HG03575 (cell line): ENCODE results near the gene CEACAM1.
"Not testable (repeated sequence)": the region's sequence is repeated elsewhere in the genome, so short reads cannot be mapped to it uniquely, and the experiment has no call there.

Experiments used
- ATAC-seq: cut with Tn5 transposase; IDR thresholded peaks from one replicate; pipeline ENCODE4 v1.9.1; 2021; ENCODE audit not compliant: unreplicated experiment, insufficient number of reproducible peaks, low FRiP score; ENCODE audit errors: extremely low read depth

CEACAM1 gene

GRCh38 chr19:42465827-42466280 lies 62.4 kb downstream of the CEACAM1 start:
- ATAC-seq, result no peak

DNA sequence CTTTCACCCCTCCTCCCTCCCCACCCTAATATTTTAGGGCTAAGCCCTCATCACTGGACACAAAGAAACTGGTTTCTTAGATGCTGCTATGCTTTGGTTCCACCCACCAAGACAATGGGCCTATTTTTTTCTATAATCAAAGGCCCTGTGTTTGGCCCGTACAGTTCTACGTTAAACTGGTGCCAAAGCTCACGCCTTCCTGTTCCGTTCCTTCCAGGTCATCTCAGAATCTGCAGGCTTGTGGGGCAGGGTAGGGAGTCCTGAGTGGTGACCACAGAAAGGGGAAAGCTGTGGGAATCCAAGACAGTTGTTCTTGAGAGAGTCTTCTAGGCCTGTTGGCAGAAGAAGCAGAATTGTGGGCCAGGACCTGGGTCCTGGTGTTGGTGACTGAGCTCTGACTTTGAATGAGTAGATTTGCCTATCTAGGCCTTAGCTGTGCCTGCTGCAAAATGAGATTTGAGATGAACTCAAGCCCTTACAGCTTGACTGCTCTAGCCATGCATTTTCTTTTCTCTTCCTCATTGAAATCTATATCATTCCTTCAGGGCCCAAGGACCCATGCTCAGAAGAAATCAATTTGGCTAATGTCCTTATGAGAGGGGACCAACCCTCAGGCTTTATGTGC lies 66.5 kb downstream of the CEACAM1 start:
- no peak for ATAC-seq

DNA sequence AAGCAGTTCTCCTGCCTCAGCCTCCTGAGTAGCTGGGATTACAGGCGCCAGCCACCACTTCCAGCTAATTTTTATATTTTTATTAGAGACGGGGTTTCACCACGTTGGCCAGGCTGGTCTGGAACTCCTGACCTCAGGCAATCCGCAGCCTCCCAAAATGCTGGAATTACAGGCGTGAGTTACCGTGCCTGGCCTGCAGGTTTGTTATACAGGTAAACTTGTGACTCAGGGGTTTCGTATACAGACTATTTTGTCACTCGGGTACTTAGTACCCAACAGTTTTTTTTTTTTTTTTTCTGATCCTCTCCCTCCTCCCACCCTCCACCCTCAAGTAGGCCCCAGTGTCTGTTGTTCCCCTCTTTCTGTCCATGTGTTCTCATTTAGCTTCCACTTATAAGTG lies 67.0 kb downstream of the CEACAM1 start:
- ATAC-seq, result not testable (repeated sequence)

DNA sequence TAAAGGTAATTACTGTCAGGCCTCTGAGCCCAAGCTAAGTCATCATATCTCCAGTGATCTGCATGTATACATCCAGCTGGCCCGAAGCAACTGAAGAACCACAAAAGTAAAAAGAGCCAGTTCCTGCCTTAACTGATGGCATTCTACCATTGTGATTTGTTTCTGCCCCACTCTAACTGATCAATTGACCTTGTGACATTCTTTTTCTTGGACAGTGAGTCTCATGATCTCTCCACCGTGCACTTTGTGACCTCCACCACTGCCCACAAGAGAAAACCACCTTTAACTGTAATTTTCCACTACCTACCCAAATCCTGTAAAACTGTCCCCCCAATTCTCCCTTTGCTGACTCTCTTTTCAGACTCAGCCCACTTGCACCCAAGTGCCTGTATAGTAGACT lies 68.4 kb downstream of the CEACAM1 start:
- no peak for ATAC-seq
